Transverse colon (tissue), 4 donors: ENCODE data around the gene RCSD1.
"Not testable (repeated sequence)": the region's sequence is repeated elsewhere in the genome, so short reads cannot be mapped to it uniquely, and the experiment has no call there.

Source experiments
- POLR2AphosphoS5 ChIP-seq, 3 donors: sonication (generic); formaldehyde crosslinking; IDR thresholded peaks; one replicate each; pipeline ENCODE4 v1.6.1; 2016; ENCODE audit warnings: antibody characterized with exemption in 3 of 3
- TF ChIP-seq, protein P1 (sequence below), 5 experiments: fragments of 200-600 bp in 3 of 5; fragments of 450-650 bp in 2 of 5; sonication (generic) in 3 of 5; IDR thresholded peaks; 1 replicate in 2 of 5; 2 replicates in 3 of 5; pipeline ENCODE4 v1.5.1; 2016 to 2017; ENCODE audit warnings: antibody characterized with exemption in 5 of 5, inconsistent platforms in 3 of 5, mild to moderate bottlenecking in 2 of 5, moderate library complexity in 1 of 5

DNA sequence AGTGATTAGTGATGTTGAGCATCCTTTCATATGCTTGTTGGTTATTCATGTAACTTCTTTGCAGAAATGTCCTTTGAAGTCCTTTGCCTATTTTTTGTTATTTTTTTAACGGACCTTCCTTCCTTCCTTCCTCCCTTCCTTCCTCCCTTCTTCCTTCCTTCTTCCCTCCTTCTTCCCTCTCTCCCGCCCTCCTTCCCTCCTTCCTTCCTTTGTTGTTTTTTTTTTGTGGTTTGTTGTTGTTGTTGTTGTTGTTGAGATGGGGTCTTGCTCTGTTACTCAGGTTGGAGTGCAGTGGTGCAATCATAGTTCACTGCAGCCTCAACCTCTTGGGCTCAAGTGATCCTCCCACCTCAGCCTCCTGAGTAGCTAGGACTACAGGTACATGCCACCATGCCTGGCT is 16.0 kb upstream of the RCSD1 start:
- TF ChIP-seq, protein P1, sequence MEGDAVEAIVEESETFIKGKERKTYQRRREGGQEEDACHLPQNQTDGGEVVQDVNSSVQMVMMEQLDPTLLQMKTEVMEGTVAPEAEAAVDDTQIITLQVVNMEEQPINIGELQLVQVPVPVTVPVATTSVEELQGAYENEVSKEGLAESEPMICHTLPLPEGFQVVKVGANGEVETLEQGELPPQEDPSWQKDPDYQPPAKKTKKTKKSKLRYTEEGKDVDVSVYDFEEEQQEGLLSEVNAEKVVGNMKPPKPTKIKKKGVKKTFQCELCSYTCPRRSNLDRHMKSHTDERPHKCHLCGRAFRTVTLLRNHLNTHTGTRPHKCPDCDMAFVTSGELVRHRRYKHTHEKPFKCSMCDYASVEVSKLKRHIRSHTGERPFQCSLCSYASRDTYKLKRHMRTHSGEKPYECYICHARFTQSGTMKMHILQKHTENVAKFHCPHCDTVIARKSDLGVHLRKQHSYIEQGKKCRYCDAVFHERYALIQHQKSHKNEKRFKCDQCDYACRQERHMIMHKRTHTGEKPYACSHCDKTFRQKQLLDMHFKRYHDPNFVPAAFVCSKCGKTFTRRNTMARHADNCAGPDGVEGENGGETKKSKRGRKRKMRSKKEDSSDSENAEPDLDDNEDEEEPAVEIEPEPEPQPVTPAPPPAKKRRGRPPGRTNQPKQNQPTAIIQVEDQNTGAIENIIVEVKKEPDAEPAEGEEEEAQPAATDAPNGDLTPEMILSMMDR (IDR thresholded peaks at IDR 0.05), result not testable (repeated sequence)
- TF ChIP-seq POLR2AphosphoS5 (IDR thresholded peaks at IDR 0.05), result not testable (repeated sequence)
